WTC11 (cell line): Measurements from ENCODE around the gene PROB1.

ENCODE experiments used
- CTCF ChIP-seq: fragments of 200-600 bp; IDR thresholded peaks from 2 replicates; pipeline ENCODE4 v1.8.0; 2022; ENCODE audit warnings: antibody characterized with exemption
- IRF1 ChIP-seq: sonication (generic); formaldehyde crosslinking; IDR thresholded peaks from 2 replicates; pipeline ENCODE4 v1.8.0; 2023; ENCODE audit warnings: missing genetic modification reagents
- SP1 ChIP-seq: sonication (generic); formaldehyde crosslinking; conservative IDR thresholded peaks from 2 replicates; pipeline ENCODE4 v1.8.1; 2022; ENCODE audit warnings: missing genetic modification reagents

GRCh38 chr5:139396691-139397090 lies 1.8 kb upstream of the PROB1 start:
- TF ChIP-seq CTCF (no peak), IRF1 (CRISPR knock-in tag) (no peak), SP1 (no peak)
